T-cell (primary cell): Measurements from ENCODE around the gene COMMD4. TPM values are rescaled to one million over a fixed set of nuclear protein-coding genes. Genes with fewer than 3 reads are reported as not detected.
"Not testable (repeated sequence)": the region's sequence is repeated elsewhere in the genome, so short reads cannot be mapped to it uniquely, and the experiment has no call there.

ENCODE experiments used
- ATAC-seq, 4 experiments: fragments of 200-7000 bp in 3 of 4; fragments of 150-1000 bp in 1 of 4; cut with Tn5 transposase; replicated peaks in 1 of 4; 1 replicate in 3 of 4; 2 replicates in 1 of 4; pipeline ENCODE4 v1.10.0; 2021; ENCODE audit warnings: moderate library complexity in 3 of 4, mild to moderate bottlenecking in 2 of 4, moderate number of reproducible peaks in 1 of 4
- CTCF ChIA-PET, 2 donors: fragments of 300-600 bp; sonication (Branson Sonifier 250); formaldehyde crosslinking; loops; one replicate each; lab custom pipeline; 2022; ENCODE audit warnings: antibody characterized with exemption in 2 of 2; lab: Charles Lee
- POLR2A ChIA-PET, 2 donors: fragments of 300-600 bp; sonication (Branson Sonifier 250); formaldehyde crosslinking; loops; one replicate each; lab custom pipeline; 2022; ENCODE audit warnings: antibody characterized with exemption in 2 of 2; lab: Charles Lee
- DNase-seq, 35 experiments: peaks; one replicate each; pipeline versions ENCODE4 v3.0.0 to v3.0.0-alpha.2; 2013 to 2023
- H3K27ac ChIP-seq: one replicate; pipeline ENCODE4 v1.5.1; 2013; ENCODE audit warnings: low read length
- H3K27me3 ChIP-seq, 2 experiments: replicated peaks in 1 of 2; 1 replicate in 1 of 2; 2 replicates in 1 of 2; pipeline versions ENCODE4 v1.6.1 to v1.7.0; 2013; ENCODE audit warnings: low read length in 1 of 2, mixed read lengths in 1 of 2; ENCODE audit not compliant: control insufficient read depth in 2 of 2, insufficient read depth in 2 of 2; ENCODE audit errors: extremely low read depth in 1 of 2
- H3K36me3 ChIP-seq, 2 donors: 1 replicate in 1 of 2; 2 replicates in 1 of 2; pipeline versions ENCODE4 v1.6.1 to v1.7.0; 2013; ENCODE audit warnings: low read length in 1 of 2; ENCODE audit not compliant: control insufficient read depth in 2 of 2, insufficient read depth in 1 of 2; ENCODE audit errors: extremely low read depth in 1 of 2
- H3K4me1 ChIP-seq, 2 experiments: 1 replicate in 1 of 2; 2 replicates in 1 of 2; pipeline versions ENCODE4 v1.6.1 to v1.7.0; 2013; ENCODE audit warnings: low read length in 2 of 2, mixed read lengths in 1 of 2; ENCODE audit not compliant: insufficient read depth in 2 of 2, control insufficient read depth in 1 of 2; ENCODE audit errors: extremely low read depth in 1 of 2
- H3K4me3 ChIP-seq, 2 donors: 1 replicate in 1 of 2; 2 replicates in 1 of 2; pipeline versions ENCODE4 v1.5.1 to v1.7.0; 2013; ENCODE audit warnings: mild to moderate bottlenecking in 2 of 2, low read length in 1 of 2, moderate library complexity in 1 of 2; ENCODE audit not compliant: control insufficient read depth in 1 of 2; ENCODE audit errors: extremely low read depth in 1 of 2
- H3K9me3 ChIP-seq: 2 replicates; pipeline ENCODE4 v1.7.0; 2013
- H3K27ac Mint-ChIP-seq, 2 donors: one replicate each; pipeline ENCODE4 v1.8.0; 2020 to 2021; ENCODE audit warnings: mild to moderate bottlenecking in 2 of 2, mixed read lengths in 2 of 2
- H3K27me3 Mint-ChIP-seq, 2 donors: one replicate each; pipeline ENCODE4 v1.8.0; 2021 to 2022; ENCODE audit warnings: mixed read lengths in 2 of 2
- H3K36me3 Mint-ChIP-seq: one replicate; pipeline ENCODE4 v1.8.0; 2021; ENCODE audit warnings: mixed read lengths
- H3K4me1 Mint-ChIP-seq, 3 donors: one replicate each; pipeline ENCODE4 v1.8.0; 2020 to 2022; ENCODE audit warnings: mixed read lengths in 3 of 3, mild to moderate bottlenecking in 1 of 3
- H3K4me3 Mint-ChIP-seq, 3 donors: one replicate each; pipeline ENCODE4 v1.8.0; 2020 to 2022; ENCODE audit warnings: mild to moderate bottlenecking in 3 of 3, mixed read lengths in 3 of 3, moderate library complexity in 3 of 3
- H3K9me3 Mint-ChIP-seq, 3 donors: one replicate each; pipeline ENCODE4 v1.8.0; 2020 to 2022; ENCODE audit warnings: mixed read lengths in 3 of 3
- WGBS: methylation state at CpG from one replicate; pipeline ENCODE4 v1.1.5; 2013; ENCODE audit warnings: missing lambda C conversion rate; ENCODE audit not compliant: insufficient coverage; 5-methylcytosine and 5-hydroxymethylcytosine counted together
- total RNA-seq, 35 experiments: library from RNA in 6 of 35; stranded (reverse) in 6 of 35; fragments of 120-200 nt in 1 of 35; gene quantifications; one replicate each; pipeline versions ENCODE4 v1.2.1 to v1.2.4 and lab custom pipeline; 2013 to 2026

COMMD4 gene
- total RNA-seq, 5 donors from 2014 or later (not counting 1 experiment from before 2014, with no cell fraction given): 25.0 to 38.7 (median 34.2) TPM

- Histone ChIP-seq H3K9me3 (no peaks in the 10 kb centered on the region), H3K36me3 (peaks cover 3 to 5% of the 10 kb centered on the region in 2 donors), H3K4me1 (peaks cover 2 to 12% of the 10 kb centered on the region in 2 experiments), H3K27ac (no peak overlapping the region), H3K4me3 (no peak overlapping the region), H3K27me3 (no peaks in the 10 kb centered on the region)
- Mint-ChIP-seq H3K4me3 (no peak overlapping the region), H3K4me1 (peaks cover 19 to 25% (median 21%) of the 10 kb centered on the region in 3 donors), H3K27ac (no peak overlapping the region), H3K9me3 (no peaks in the 10 kb centered on the region), H3K27me3 (no peaks in the 10 kb centered on the region), H3K36me3 (peaks cover 8% of the 10 kb centered on the region)
- ChIA-PET POLR2A (interaction anchor here in 1 of 2 donors (0.6 kb wide), 1 partner anchor 299 kb away, joined by 4 read pairs; no protein-coding TSS in a partner anchor), CTCF (no interaction called here)
- DNase-seq: no peak
- no peak for ATAC-seq
- WGBS: 99% methylated on average over 8 of the region's 13 CpGs
Measured at GRCh38 chr15:75339531-75340240, 3.8 kb downstream of the COMMD4 start.

- no peaks in the 10 kb centered on the region for H3K9me3 ChIP-seq
- H3K4me3 ChIP-seq: no peak overlapping the region
- peaks cover 0 to 11% of the 10 kb centered on the region in 2 experiments for H3K27me3 ChIP-seq
- no peak for DNase-seq
- no peak overlapping the region for H3K27ac ChIP-seq
- no peak for ATAC-seq
- H3K36me3 ChIP-seq: peaks cover 3 to 5% of the 10 kb centered on the region in 2 donors
- POLR2A ChIA-PET: no interaction called here
- CTCF ChIA-PET: no interaction called here
- Mint-ChIP-seq H3K4me3 (no peak overlapping the region), H3K4me1 (peaks cover 10 to 16% (median 11%) of the 10 kb centered on the region in 3 donors), H3K36me3 (peaks cover 8% of the 10 kb centered on the region), H3K27me3 (no peaks in the 10 kb centered on the region), H3K27ac (no peak overlapping the region), H3K9me3 (no peaks in the 10 kb centered on the region)
- peaks cover 0 to 12% of the 10 kb centered on the region in 2 experiments for H3K4me1 ChIP-seq
- 97% methylated on average over 5 of the region's 6 CpGs for WGBS
Measured at GRCh38 chr15:75342221-75342620, 6.4 kb downstream of the COMMD4 start.

DNA sequence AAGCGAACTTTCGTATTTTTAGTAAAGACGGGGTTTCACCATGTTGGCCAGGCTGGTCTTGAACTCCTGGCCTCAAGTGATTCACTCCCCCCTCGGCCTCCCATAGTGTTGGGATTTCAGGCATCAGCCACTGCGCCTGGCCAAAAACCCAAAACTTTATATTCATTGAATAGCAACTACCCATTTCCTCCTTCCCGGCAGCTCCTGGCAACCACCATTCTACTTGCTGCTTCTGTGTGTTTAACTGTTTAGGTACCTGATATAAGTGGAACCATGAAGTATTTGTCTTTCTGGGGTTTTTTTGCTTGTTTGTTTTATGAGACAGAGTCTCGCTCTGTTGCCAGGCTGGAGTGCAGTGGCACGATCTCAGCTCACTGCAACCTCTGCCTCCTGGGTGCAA is 8.1 kb downstream of the COMMD4 start:
- not testable (repeated sequence) for H3K4me3 ChIP-seq, H3K27ac ChIP-seq, H3K9me3 ChIP-seq, DNase-seq, H3K27ac Mint-ChIP-seq, H3K9me3 Mint-ChIP-seq, H3K4me3 Mint-ChIP-seq, H3K27me3 Mint-ChIP-seq, H3K36me3 Mint-ChIP-seq, H3K36me3 ChIP-seq, ATAC-seq
- peaks cover 0 to 16% of the 10 kb centered on the region in 2 experiments for H3K27me3 ChIP-seq
- no CpG with 5 or more reads among the region's 8 CpGs for WGBS
- H3K4me1 Mint-ChIP-seq: peaks cover 11 to 18% (median 13%) of the 10 kb centered on the region in 3 donors
- POLR2A ChIA-PET: interaction anchor here in 1 of 2 donors (0.5 kb wide), 1 partner anchor 92 kb away, joined by 3 read pairs; no protein-coding TSS in a partner anchor
- CTCF ChIA-PET: interaction anchor here in 1 of 2 donors (0.6 kb wide), 1 partner anchor 581 kb away, joined by 4 read pairs; no protein-coding TSS in a partner anchor
- peaks cover 2 to 27% of the 10 kb centered on the region in 2 experiments for H3K4me1 ChIP-seq

GRCh38 chr15:75346796-75347221 is 10.9 kb downstream of the COMMD4 start, which contains the start of gene NEIL1:
Gene NEIL1 (plus strand): TSS chr15:75347039. CDS start chr15:75348906, 1,867 bp downstream.
- DNase-seq: peak in 1 of 35 experiments; percentile 35
- H3K9me3 ChIP-seq: no peaks in the 10 kb centered on the region
- 34% methylated on average over 13 of the region's 20 CpGs for WGBS

DNA sequence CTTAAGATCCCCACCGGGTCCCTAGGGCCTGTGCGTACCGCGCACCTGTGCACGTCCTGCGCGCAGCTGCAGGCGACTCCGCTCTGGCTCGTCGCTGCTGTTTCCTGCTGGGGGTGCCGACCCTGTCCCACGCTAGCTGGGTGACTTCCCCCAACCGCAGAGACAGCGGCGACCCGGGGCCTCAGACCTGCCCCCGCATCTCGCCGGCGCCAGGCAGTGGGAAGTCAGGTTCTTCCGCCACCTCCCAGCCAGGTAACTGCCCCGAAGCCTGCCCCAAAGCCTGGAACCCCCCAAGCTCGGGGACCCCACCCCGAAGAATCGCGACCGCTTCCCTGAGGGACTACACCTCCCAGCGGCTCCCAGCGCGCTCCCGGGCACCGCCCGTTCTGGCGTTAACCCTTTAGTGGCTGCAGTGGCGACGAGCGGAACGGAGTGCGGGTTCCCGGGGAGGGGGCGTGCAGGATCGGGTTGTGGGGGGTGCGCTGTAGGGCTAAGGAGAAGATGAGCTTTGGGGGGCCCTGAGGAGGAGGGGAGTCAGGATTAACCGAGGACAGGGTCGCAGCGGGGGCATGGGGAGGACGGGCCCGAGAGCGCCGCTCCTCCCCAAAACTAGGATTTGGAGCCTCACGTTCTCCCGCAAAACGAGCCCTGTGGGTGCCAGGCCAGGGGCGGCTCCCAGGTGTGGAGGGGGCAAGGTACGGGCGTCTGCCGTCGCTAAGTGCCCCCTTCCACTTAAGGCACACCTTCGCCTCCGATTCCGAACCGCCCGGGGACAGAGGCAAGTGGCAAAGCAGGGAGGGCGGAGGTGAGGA is 11.6 kb downstream of the COMMD4 start:
- H3K27ac ChIP-seq: peak overlapping the region; percentile 53
- H3K27me3 ChIP-seq: peaks cover 0 to 16% of the 10 kb centered on the region in 2 experiments
- peaks cover 5 to 12% (median 7%) of the 10 kb centered on the region in 3 donors for H3K9me3 Mint-ChIP-seq
- H3K4me3 Mint-ChIP-seq: peak overlapping the region; percentile 78 to 90 (median 85)
- CTCF ChIA-PET: interaction anchor here (0.6 to 2.4 kb wide), 2 partner anchors 21 to 519 kb away, joined by 7 to 9 read pairs; partner anchors contain the start of gene MAN2C1 (in 1 of the 2)
- H3K27me3 Mint-ChIP-seq: no peaks in the 10 kb centered on the region
- no peaks in the 10 kb centered on the region for H3K9me3 ChIP-seq
- POLR2A ChIA-PET: interaction anchor here in 1 of 2 donors (0.6 to 0.9 kb wide), 2 partner anchors 21 to 104 kb away, joined by 3 to 5 read pairs; partner anchors contain the start of genes MAN2C1 and SIN3A
- DNase-seq (peak; percentile 40 to 79 (median 62)), ATAC-seq (peak; percentile 74 to 79 (median 78))
- H3K36me3 Mint-ChIP-seq: peaks cover 7% of the 10 kb centered on the region
- peaks cover 30 to 40% (median 31%) of the 10 kb centered on the region in 3 donors for H3K4me1 Mint-ChIP-seq
- H3K36me3 ChIP-seq: no peaks in the 10 kb centered on the region
- H3K4me1 ChIP-seq: peaks cover 2 to 47% of the 10 kb centered on the region in 2 experiments
- peak overlapping the region; percentile 59 to 89 for H3K4me3 ChIP-seq
- peak overlapping the region; percentile 76 to 86 for H3K27ac Mint-ChIP-seq
- WGBS: under 1% methylated on average over 55 of the region's 65 CpGs

More at GRCh38 chr15:75346796-75347221, 10.9 kb downstream of the COMMD4 start, which contains the start of gene NEIL1:
- Mint-ChIP-seq H3K27me3 (no peaks in the 10 kb centered on the region), H3K4me1 (peaks cover 30 to 40% (median 31%) of the 10 kb centered on the region in 3 donors), H3K9me3 (peaks cover 5 to 12% (median 7%) of the 10 kb centered on the region in 3 donors), H3K36me3 (peaks cover 7% of the 10 kb centered on the region), H3K27ac (peak within 1 kb of the TSS; percentile 76 to 86), H3K4me3 (peak within 1 kb of the TSS; percentile 78 to 90 (median 85))
- ChIA-PET CTCF (interaction anchor here in 1 of 2 donors (2.4 kb wide), 1 partner anchor 21 kb away, joined by 9 read pairs; the partner anchor contains the start of gene MAN2C1), POLR2A (no interaction called here)
- Histone ChIP-seq H3K27ac (peak within 1 kb of the TSS; percentile 53), H3K4me3 (peak within 1 kb of the TSS; percentile 59 to 89), H3K27me3 (peaks cover 0 to 16% of the 10 kb centered on the region in 2 experiments), H3K4me1 (peaks cover 2 to 47% of the 10 kb centered on the region in 2 experiments), H3K36me3 (no peaks in the 10 kb centered on the region)
- ATAC-seq: no peak
